Heart right ventricle (tissue), 16 donors: Measurements from ENCODE around the gene DPH2. TPM values are rescaled to one million over a fixed set of nuclear protein-coding genes. Genes with fewer than 3 reads are reported as not detected.

Experiments used
- ATAC-seq, 8 donors: fragments of 200-7000 bp; cut with Tn5 transposase; one replicate each; pipeline ENCODE4 v1.9.1; 2020; ENCODE audit warnings: mild to moderate bottlenecking in 8 of 8, moderate library complexity in 8 of 8, moderate number of reproducible peaks in 1 of 8
- DNase-seq, 2 donors: peaks; one replicate each; pipeline ENCODE4 v3.0.0-alpha.2; 2020
- H3K27ac ChIP-seq, 10 donors: fragments of 200-600 bp; sonication (generic) in 2 of 10; one replicate each; pipeline versions ENCODE4 v1.5.0 to v1.8.0; 2020 to 2022; ENCODE audit warnings: mild to moderate bottlenecking in 3 of 10
- H3K27me3 ChIP-seq, 7 donors: fragments of 200-600 bp; one replicate each; pipeline ENCODE4 v1.8.0; 2021 to 2022; ENCODE audit warnings: mild to moderate bottlenecking in 2 of 7
- H3K36me3 ChIP-seq, 9 donors: fragments of 200-600 bp; sonication (generic) in 1 of 9; one replicate each; pipeline versions ENCODE4 v1.5.0 to v1.8.0; 2020 to 2022; ENCODE audit warnings: mild to moderate bottlenecking in 2 of 9
- H3K4me1 ChIP-seq, 9 donors: fragments of 200-600 bp; sonication (generic) in 1 of 9; one replicate each; pipeline versions ENCODE4 v1.5.0 to v1.8.0; 2020 to 2022; ENCODE audit warnings: mild to moderate bottlenecking in 4 of 9
- H3K4me3 ChIP-seq, 10 donors: fragments of 200-600 bp; sonication (generic) in 2 of 10; one replicate each; pipeline versions ENCODE4 v1.5.0 to v1.8.0; 2020 to 2022; ENCODE audit warnings: mild to moderate bottlenecking in 7 of 10, moderate library complexity in 2 of 10
- H3K9me3 ChIP-seq, 11 donors: fragments of 200-600 bp in 10 of 11; sonication (generic) in 2 of 11; one replicate each; pipeline versions ENCODE4 v1.5.0 to v1.8.0; 2013 to 2022; ENCODE audit warnings: mild to moderate bottlenecking in 2 of 11, control low read depth in 1 of 11, moderate library complexity in 1 of 11
- CTCF ChIP-seq, 9 donors: fragments of 200-600 bp; sonication (generic) in 2 of 9; IDR thresholded peaks; one replicate each; pipeline versions ENCODE4 v1.5.0 to v1.8.0; 2021 to 2022; ENCODE audit warnings: antibody characterized with exemption in 9 of 9, mild to moderate bottlenecking in 5 of 9, moderate library complexity in 1 of 9
- WGBS, 2 donors: extraction: QIAGEN DNeasy Blood & Tissue Kit; methylation state at CpG; one replicate each; pipeline ENCODE4 v1.1.7; 2013; ENCODE audit warnings: inconsistent platforms in 1 of 2; 5-methylcytosine and 5-hydroxymethylcytosine counted together
- intact Hi-C, 10 donors: fragments of 100-400 bp; cut with DNase I; formaldehyde crosslinking; loops; one replicate each; pipeline versions ENCODE4 v1.11.1 to v1.14.2; 2022
- polyA plus RNA-seq, 2 donors: library from polyadenylated mRNA; stranded (reverse); fragments of 200-250 nt; gene quantifications; one replicate each; pipeline ENCODE4 v1.2.3, GENCODE V29; 2013
- total RNA-seq, 10 donors: library from RNA; stranded (reverse); fragmentation: NEBNext Ultra II Directional in 3 of 10; extraction: Animal tissue kit (Norgen Biotek cat#: 25700) in 3 of 10; gene quantifications; one replicate each; pipeline versions ENCODE4 v1.2.1 to v1.2.4, GENCODE V29; 2021 to 2023
- donor health status: Arrhythmogenic right ventricular cardiomyopathy.
- donor health status: ischemic (EF 13 %, LVEDD 7.1; RV severe dilation, severe dysfunction).
- donor health status: healthy with polysubstance abuse.
- donor health status: DM: no; HTN: yes; CAD: no.
- donor health status: DM: no; HTN: no; CAD: no.
- donor health status: ischemic (EF 25% LVEDD 6.9; RV normal size, moderate dysfunction).
- donor health status: ischemic (EF 25% LVEDD 5.7; RV mildly dilated, moderate dysfunction).
- donor health status: healthy.
- donor health status: DM: yes; HTN: yes; CAD: no.
- donor health status: Ischemic cardiomyopathy.
- donor health status: ischemic (EF 35%, LVEDD 5.7; RV mildly dilated, moderate dysfunction).
- donor health status: nonischemic (EF 11% LVEDD 7.7; RV severe dilation, severe dysfunction).
- donor health status: DM: yes; HTN: yes; CAD: no.
- donor health status: PGD.
- donor health status: ischemic (EF 29% LVEDD 5.4; RV normal size, mild dysfunction).
- donor health status: nonischemic (EF 23%, LVEDD 6.1; RV moderate dilation, normal function).

DPH2 gene
- total and polyA plus RNA-seq, 12 donors, result 9.4 to 33.7 (median 14.3) TPM

GRCh38 chr1:43947874-43948437 lies 21.9 kb upstream of the DPH2 start:
- 21 to 33% methylated on average over 3 of the region's 3 CpGs for WGBS, 2 donors
- no peak for DNase-seq
- no peak for ATAC-seq
- Histone ChIP-seq H3K4me1 (peaks cover 16 to 76% (median 54%) of the 10 kb centered on the region in 9 donors), H3K4me3 (peak overlapping the region; percentile 53 to 94 (median 72)), H3K9me3 (no peaks in the 10 kb centered on the region), H3K27me3 (no peaks in the 10 kb centered on the region), H3K27ac (peak overlapping the region in 9 of 10 donors; percentile 90 to 100 (median 97)), H3K36me3 (peaks cover 0 to 27% (median 0%) of the 10 kb centered on the region in 9 donors)
- TF ChIP-seq CTCF (IDR thresholded peaks at IDR 0.05), result no peak
- intact Hi-C loops, result loop anchor here in 3 of 10 donors (2.0 to 5.0 kb wide), 3 partner anchors 21 to 241 kb away; partner anchors contain the start of genes ATP6V0B (in 1 of the 3) and ST3GAL3 (in 1 of the 3)

GRCh38 chr1:43949678-43950077 lies 20.1 kb upstream of the DPH2 start:
- ATAC-seq, result peak in 5 of 8 donors; percentile 5 to 26 (median 8)
- H3K4me1 ChIP-seq, result peaks cover 16 to 91% (median 68%) of the 10 kb centered on the region in 9 donors
- H3K9me3 ChIP-seq, result no peaks in the 10 kb centered on the region
- DNase-seq, result peak; percentile 39 to 43
- intact Hi-C loops, result loop anchor here in 1 of 10 donors (5.0 kb wide), 1 partner anchor 242 kb away; the partner anchor contains the start of gene ST3GAL3
- H3K27ac ChIP-seq, result peak overlapping the region in 6 of 10 donors; percentile 18 to 97 (median 40)
- H3K27me3 ChIP-seq, result no peaks in the 10 kb centered on the region
- H3K4me3 ChIP-seq, result no peak overlapping the region
- peaks cover 0 to 22% (median 0%) of the 10 kb centered on the region in 9 donors for H3K36me3 ChIP-seq
- peak in 1 of 9 donors; percentile 4 for TF ChIP-seq CTCF (IDR thresholded peaks at IDR 0.05)
- WGBS, 2 donors, result 49 to 63% methylated on average over 13 of the region's 13 CpGs

- Histone ChIP-seq H3K4me3 (no peak overlapping the region), H3K27ac (no peak overlapping the region)
- WGBS, 2 donors, result 91 to 92% methylated on average over 4 of the region's 4 CpGs
Observed at GRCh38 chr1:43951021-43951985, 18.5 kb upstream of the DPH2 start.

More at GRCh38 chr1:43951021-43951985, 18.5 kb upstream of the DPH2 start:
- ATAC-seq (no peak), DNase-seq (no peak)
- Histone ChIP-seq H3K9me3 (no peaks in the 10 kb centered on the region), H3K4me1 (peaks cover 16 to 77% (median 57%) of the 10 kb centered on the region in 9 donors), H3K36me3 (peaks cover 0 to 36% (median 0%) of the 10 kb centered on the region in 9 donors), H3K27me3 (no peaks in the 10 kb centered on the region)
- intact Hi-C loops, result no loop called here
- TF ChIP-seq CTCF (IDR thresholded peaks at IDR 0.05), result no peak
